Activated T-cell treated with anti-CD3 and anti-CD28 coated beads, Interleukin-2, amount 50 U/mL, for 4 hours (primary cell): ENCODE measurements around the gene RNF157. TPM values are rescaled to one million over a fixed set of nuclear protein-coding genes. Genes with fewer than 3 reads are reported as not detected.
"Not testable (repeated sequence)": the region's sequence is repeated elsewhere in the genome, so short reads cannot be mapped to it uniquely, and the experiment has no call there.

Experiments
- ATAC-seq, 2 donors: fragments of 200-7000 bp; cut with Tn5 transposase; one replicate each; pipeline ENCODE4 v1.10.0; 2021
- DNase-seq: peaks from one replicate; pipeline ENCODE4 v3.0.0-alpha.2; 2020
- H3K27me3 Mint-ChIP-seq: one replicate; pipeline ENCODE4 v1.8.0; 2021; ENCODE audit warnings: low read depth, mixed read lengths
- H3K36me3 Mint-ChIP-seq: one replicate; pipeline ENCODE4 v1.8.0; 2022; ENCODE audit warnings: mixed read lengths; ENCODE audit not compliant: insufficient read depth
- H3K4me1 Mint-ChIP-seq: one replicate; pipeline ENCODE4 v1.8.0; 2021; ENCODE audit warnings: low read depth, mixed read lengths
- H3K4me3 Mint-ChIP-seq: one replicate; pipeline ENCODE4 v1.8.0; 2021; ENCODE audit warnings: mild to moderate bottlenecking, moderate library complexity, mixed read lengths
- H3K9me3 Mint-ChIP-seq: one replicate; pipeline ENCODE4 v1.8.0; 2021; ENCODE audit warnings: mixed read lengths
- total RNA-seq, 3 donors: library from RNA; stranded (reverse); gene quantifications; one replicate each; pipeline ENCODE4 v1.2.1, GENCODE V29; 2021

The RNF157 gene
- total RNA-seq, 3 donors from 2014 or later = 13.3 to 16.7 (median 14.9) TPM

- H3K4me3 Mint-ChIP-seq, DNase-seq, H3K27me3 Mint-ChIP-seq, H3K9me3 Mint-ChIP-seq, ATAC-seq: not testable (repeated sequence)
- Mint-ChIP-seq H3K36me3 (peaks cover 12% of the 10 kb centered on the region), H3K4me1 (peaks cover 62% of the 10 kb centered on the region)
These were observed 34.6 kb downstream of the RNF157 start for GRCh38 chr17:76205542-76206144.

- Mint-ChIP-seq H3K4me3 (no peak overlapping the region), H3K4me1 (peaks cover 71% of the 10 kb centered on the region), H3K27me3 (no peaks in the 10 kb centered on the region), H3K9me3 (no peaks in the 10 kb centered on the region), H3K36me3 (peaks cover 13% of the 10 kb centered on the region)
- ATAC-seq (no peak), DNase-seq (no peak)
These were observed 36.0 kb downstream of the RNF157 start for GRCh38 chr17:76204277-76204676.

- ATAC-seq (peak; percentile 44 to 53), DNase-seq (no peak)
- H3K36me3 Mint-ChIP-seq = peaks cover 17% of the 10 kb centered on the region
- H3K9me3 Mint-ChIP-seq = no peaks in the 10 kb centered on the region
- H3K27me3 Mint-ChIP-seq = no peaks in the 10 kb centered on the region
- H3K4me1 Mint-ChIP-seq = peaks cover 71% of the 10 kb centered on the region
- H3K4me3 Mint-ChIP-seq = no peak overlapping the region
These were observed 39.9 kb downstream of the RNF157 start for GRCh38 chr17:76200354-76200753.

GRCh38 chr17:76199469-76199868 lies 40.8 kb downstream of the RNF157 start:
- Mint-ChIP-seq H3K36me3 (peaks cover 16% of the 10 kb centered on the region), H3K4me3 (no peak overlapping the region), H3K9me3 (no peaks in the 10 kb centered on the region), H3K4me1 (peaks cover 76% of the 10 kb centered on the region), H3K27me3 (no peaks in the 10 kb centered on the region)
- DNase-seq (peak; percentile 61), ATAC-seq (peak; percentile 97 to 98)

- ATAC-seq (peak in 1 of 2 donors; percentile 24), DNase-seq (no peak)
- Mint-ChIP-seq H3K4me3 (no peak overlapping the region), H3K9me3 (no peaks in the 10 kb centered on the region), H3K4me1 (peaks cover 78% of the 10 kb centered on the region), H3K36me3 (peaks cover 13% of the 10 kb centered on the region), H3K27me3 (no peaks in the 10 kb centered on the region)
These were observed 41.6 kb downstream of the RNF157 start for GRCh38 chr17:76198702-76199101.

- DNase-seq (no peak), ATAC-seq (no peak)
- peaks cover 86% of the 10 kb centered on the region for H3K4me1 Mint-ChIP-seq
- no peak overlapping the region for H3K4me3 Mint-ChIP-seq
- no peaks in the 10 kb centered on the region for H3K9me3 Mint-ChIP-seq
- H3K36me3 Mint-ChIP-seq = peaks cover 13% of the 10 kb centered on the region
- no peaks in the 10 kb centered on the region for H3K27me3 Mint-ChIP-seq
These were observed 42.4 kb downstream of the RNF157 start for GRCh38 chr17:76197911-76198310.

GRCh38 chr17:76196675-76197074 lies 43.6 kb downstream of the RNF157 start:
- DNase-seq (no peak), ATAC-seq (no peak)
- Mint-ChIP-seq H3K36me3 (peaks cover 13% of the 10 kb centered on the region), H3K4me1 (peaks cover 87% of the 10 kb centered on the region), H3K4me3 (no peak overlapping the region), H3K9me3 (no peaks in the 10 kb centered on the region), H3K27me3 (no peaks in the 10 kb centered on the region)

- no peaks in the 10 kb centered on the region for H3K9me3 Mint-ChIP-seq
- H3K27me3 Mint-ChIP-seq = no peaks in the 10 kb centered on the region
- peaks cover 13% of the 10 kb centered on the region for H3K36me3 Mint-ChIP-seq
- no peak overlapping the region for H3K4me3 Mint-ChIP-seq
- ATAC-seq = no peak
- DNase-seq = no peak
- H3K4me1 Mint-ChIP-seq = peaks cover 89% of the 10 kb centered on the region
These were observed 44.8 kb downstream of the RNF157 start for GRCh38 chr17:76195281-76196096.

GRCh38 chr17:76193591-76193990 lies 46.7 kb downstream of the RNF157 start:
- H3K9me3 Mint-ChIP-seq = no peaks in the 10 kb centered on the region
- DNase-seq (no peak), ATAC-seq (no peak)
- H3K36me3 Mint-ChIP-seq = peaks cover 7% of the 10 kb centered on the region
- no peaks in the 10 kb centered on the region for H3K27me3 Mint-ChIP-seq
- peak overlapping the region; percentile 50 for H3K4me3 Mint-ChIP-seq
- H3K4me1 Mint-ChIP-seq = peaks cover 86% of the 10 kb centered on the region

- ATAC-seq = peak; percentile 92
- no peaks in the 10 kb centered on the region for H3K9me3 Mint-ChIP-seq
- H3K4me1 Mint-ChIP-seq = peaks cover 82% of the 10 kb centered on the region
- no peak for DNase-seq
- no peaks in the 10 kb centered on the region for H3K27me3 Mint-ChIP-seq
- H3K36me3 Mint-ChIP-seq = peaks cover 6% of the 10 kb centered on the region
- peak overlapping the region; percentile 61 for H3K4me3 Mint-ChIP-seq
These were observed 48.4 kb downstream of the RNF157 start for GRCh38 chr17:76191896-76192295.

- H3K27me3 Mint-ChIP-seq = no peaks in the 10 kb centered on the region
- no peak overlapping the region for H3K4me3 Mint-ChIP-seq
- peaks cover 10% of the 10 kb centered on the region for H3K36me3 Mint-ChIP-seq
- H3K9me3 Mint-ChIP-seq = no peaks in the 10 kb centered on the region
- H3K4me1 Mint-ChIP-seq = peaks cover 74% of the 10 kb centered on the region
- DNase-seq = no peak
- ATAC-seq = no peak
These were observed 50.6 kb downstream of the RNF157 start for GRCh38 chr17:76189741-76190140.

- H3K27me3 Mint-ChIP-seq = no peaks in the 10 kb centered on the region
- H3K36me3 Mint-ChIP-seq = peaks cover 14% of the 10 kb centered on the region
- no peak for DNase-seq
- no peak for ATAC-seq
- no peaks in the 10 kb centered on the region for H3K9me3 Mint-ChIP-seq
- peaks cover 76% of the 10 kb centered on the region for H3K4me1 Mint-ChIP-seq
- no peak overlapping the region for H3K4me3 Mint-ChIP-seq
These were observed 51.0 kb downstream of the RNF157 start for GRCh38 chr17:76189247-76189646.

GRCh38 chr17:76188213-76189016 lies 51.9 kb downstream of the RNF157 start:
- peaks cover 69% of the 10 kb centered on the region for H3K4me1 Mint-ChIP-seq
- H3K4me3 Mint-ChIP-seq = peak overlapping the region; percentile 29

GRCh38 chr17:76186774-76187173 lies 53.5 kb downstream of the RNF157 start:
- H3K27me3 Mint-ChIP-seq, H3K9me3 Mint-ChIP-seq, H3K4me3 Mint-ChIP-seq, DNase-seq, ATAC-seq: not testable (repeated sequence)
- peaks cover 11% of the 10 kb centered on the region for H3K36me3 Mint-ChIP-seq
- peaks cover 61% of the 10 kb centered on the region for H3K4me1 Mint-ChIP-seq

More at GRCh38 chr17:76188213-76189016, 51.9 kb downstream of the RNF157 start:
- Mint-ChIP-seq H3K36me3 (peaks cover 11% of the 10 kb centered on the region), H3K9me3 (no peaks in the 10 kb centered on the region), H3K27me3 (no peaks in the 10 kb centered on the region)
- no peak for DNase-seq
- no peak for ATAC-seq
